NCI-H524 treated with DMSO at 0.1 percent for 48 hours (cell line): ENCODE measurements around the gene MYL5.
"Not testable (repeated sequence)": the region's sequence is repeated elsewhere in the genome, so short reads cannot be mapped to it uniquely, and the experiment has no call there.

Source experiments
- DNase-seq: peaks from one replicate; lab custom pipeline; 2025; lab: John Stamatoyannopoulos, UW

The MYL5 gene

DNA sequence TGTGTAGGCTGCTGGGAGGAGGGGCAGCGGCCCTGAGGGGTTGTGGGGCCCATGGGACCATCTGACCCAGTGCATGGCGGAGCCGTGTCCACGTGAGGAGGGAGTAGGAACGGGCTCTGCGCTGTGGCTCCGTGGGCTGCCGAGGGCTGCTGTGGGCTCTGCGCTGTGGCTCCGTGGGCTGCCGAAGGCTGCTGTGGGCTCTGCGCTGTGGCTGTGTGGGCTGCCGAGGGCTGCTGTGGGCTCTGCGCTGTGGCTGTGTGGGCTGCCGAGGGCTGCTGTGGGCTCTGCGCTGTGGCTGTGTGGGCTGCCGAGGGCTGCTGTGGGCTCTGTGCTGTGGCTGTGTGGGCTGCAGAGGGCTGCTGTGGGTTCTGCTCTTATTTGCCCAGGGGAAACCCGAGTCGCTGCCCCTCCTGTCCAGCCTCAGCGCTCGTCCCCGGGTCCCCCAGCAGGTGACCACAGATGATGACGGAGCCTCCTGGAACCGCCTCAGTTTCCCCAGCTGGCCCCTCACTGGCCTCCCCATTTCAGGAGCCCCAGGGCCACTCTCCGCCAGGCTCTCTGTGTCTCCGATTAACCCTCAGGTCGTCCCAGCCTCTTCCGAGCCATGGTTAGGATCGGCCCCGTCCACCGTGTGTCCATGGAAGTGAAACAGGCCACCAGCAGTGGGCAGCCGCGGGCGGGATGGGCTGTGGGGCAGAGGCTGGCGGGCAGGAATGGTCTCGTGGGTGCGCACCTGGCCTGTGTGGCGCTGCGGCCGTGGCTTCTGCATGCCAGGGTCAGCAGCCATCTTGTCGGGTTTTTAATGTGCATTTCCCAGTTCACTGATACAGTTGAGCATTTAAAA, 51.3 kb downstream of the MYL5 start:
- no peak for DNase-seq

GRCh38 chr4:726235-726787, 52.0 kb downstream of the MYL5 start:
- no peak for DNase-seq

GRCh38 chr4:726838-727237, 52.5 kb downstream of the MYL5 start:
- no peak for DNase-seq

GRCh38 chr4:727576-727975, 53.2 kb downstream of the MYL5 start:
- no peak for DNase-seq

DNA sequence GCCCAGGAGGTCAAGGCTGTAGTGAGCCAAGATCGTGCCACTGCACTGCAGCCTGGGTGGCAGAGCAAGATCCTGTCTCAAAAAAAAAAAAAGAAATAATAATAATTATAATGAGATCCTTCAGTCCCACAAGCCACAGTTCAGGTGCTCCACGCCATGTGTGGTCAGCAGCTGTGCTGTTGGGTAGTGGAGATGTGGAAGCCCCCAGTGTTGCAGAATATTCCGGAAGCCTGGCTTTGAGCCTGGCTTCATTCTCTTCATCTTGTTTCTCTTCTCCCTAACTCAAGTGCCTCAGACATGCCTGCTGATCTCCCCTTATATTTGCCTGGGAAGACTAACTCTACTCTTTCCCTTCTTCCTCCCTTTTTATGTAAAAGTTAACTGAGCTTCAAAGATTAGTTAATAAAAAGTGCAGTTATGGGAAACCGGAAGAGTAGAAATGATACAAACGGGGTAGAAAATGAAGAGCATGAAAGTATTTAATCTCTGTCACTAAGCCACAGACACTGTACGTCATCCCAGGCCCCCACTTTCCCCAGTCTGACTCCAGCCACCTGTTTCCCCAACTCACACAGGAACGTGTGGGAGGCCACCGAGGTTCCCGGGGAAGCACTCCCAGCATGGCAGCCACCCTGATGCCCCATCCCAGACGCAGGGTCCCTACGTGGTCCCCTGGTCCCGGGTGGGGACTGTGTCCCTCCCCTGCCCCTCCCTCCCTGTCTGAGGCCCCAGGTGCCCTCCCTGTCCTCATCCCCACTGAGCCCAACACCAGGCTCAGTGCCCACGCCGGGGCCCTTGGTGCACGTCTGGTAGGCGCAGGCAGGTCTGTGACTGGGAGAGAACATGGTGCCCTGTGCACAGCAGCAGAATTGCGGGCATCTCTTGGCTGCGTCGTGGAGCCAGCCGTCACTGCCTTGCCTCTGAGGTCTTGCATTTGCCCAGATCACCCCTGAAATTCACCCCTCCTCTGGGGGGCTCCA, 55.3 kb downstream of the MYL5 start:
- DNase-seq, result no peak

- DNase-seq, result no peak
Measured at GRCh38 chr4:730511-730910, 56.2 kb downstream of the MYL5 start.

DNA sequence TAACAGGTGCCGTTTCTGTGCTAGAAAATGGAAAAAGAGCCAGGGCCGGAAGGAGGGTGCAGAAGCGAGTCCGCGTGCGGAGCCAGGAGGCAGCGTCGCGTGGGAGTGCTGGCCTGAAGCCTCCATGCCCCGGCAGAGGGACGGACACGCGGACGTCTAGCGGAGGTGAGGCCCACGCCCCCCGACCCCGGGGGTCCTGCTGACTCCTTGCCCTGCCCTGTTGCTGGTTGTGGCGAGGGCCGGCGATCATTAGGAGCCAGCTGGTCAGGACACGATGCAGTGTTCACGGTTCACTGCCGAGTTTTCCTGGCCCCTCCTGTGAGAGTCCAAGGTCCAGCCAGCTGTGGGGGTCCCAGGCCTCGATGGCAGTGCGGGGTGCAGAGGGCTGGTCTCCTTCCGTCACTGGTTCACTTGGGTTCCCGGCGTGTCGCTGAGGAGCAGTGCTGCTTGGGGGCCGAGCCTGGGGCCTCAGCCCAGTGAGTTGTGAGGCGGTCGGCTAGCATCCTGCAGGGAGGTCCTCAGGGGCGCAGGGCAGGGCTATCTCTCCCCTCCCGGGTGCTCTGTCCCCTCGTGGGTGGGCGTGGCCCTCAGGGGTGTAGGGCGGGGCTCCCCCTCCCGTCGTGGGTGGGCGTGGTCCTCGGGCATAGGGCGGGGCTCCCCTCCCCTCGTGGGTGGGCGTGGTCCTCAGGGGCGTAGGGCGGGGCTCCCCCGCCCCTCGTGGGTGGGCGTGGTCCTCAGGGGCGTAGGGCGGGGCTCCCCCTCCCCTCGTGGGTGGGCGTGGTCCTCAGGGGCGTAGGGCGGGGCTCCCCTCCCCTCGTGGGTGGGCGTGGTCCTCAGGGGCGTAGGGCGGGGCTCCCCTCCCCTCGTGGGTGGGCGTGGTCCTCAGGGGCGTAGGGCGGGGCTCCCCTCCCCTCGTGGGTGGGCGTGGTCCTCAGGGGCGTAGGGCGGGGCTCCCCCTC, 56.9 kb downstream of the MYL5 start:
- DNase-seq, result not testable (repeated sequence)
